Liver (tissue), 3 donors: ENCODE measurements around the gene CLEC4E.

Experiments used
- CTCF ChIP-seq: fragments of 150-350 bp; IDR thresholded peaks from 2 replicates; pipeline ENCODE4 v1.5.1; 2017; ENCODE audit warnings: improper control_type of control experiment, low read depth, low read length; ENCODE audit not compliant: missing input control
- EGR1 ChIP-seq, 2 donors: IDR thresholded peaks; 2 replicates each; pipeline ENCODE4 v1.6.1; 2016 to 2018; ENCODE audit warnings: antibody characterized with exemption in 2 of 2, low read depth in 2 of 2
- FOXA2 ChIP-seq: IDR thresholded peaks from 2 replicates; pipeline ENCODE4 v1.6.1; 2016; ENCODE audit warnings: antibody characterized with exemption
- MAX ChIP-seq: IDR thresholded peaks from 2 replicates; pipeline ENCODE4 v1.6.1; 2016; ENCODE audit warnings: antibody characterized with exemption
- TAF1 ChIP-seq: conservative IDR thresholded peaks from 2 replicates; pipeline ENCODE4 v1.6.1; 2016; ENCODE audit warnings: antibody characterized with exemption, mild to moderate bottlenecking
- donor health status: healthy.
- donor health status: healthy.

DNA sequence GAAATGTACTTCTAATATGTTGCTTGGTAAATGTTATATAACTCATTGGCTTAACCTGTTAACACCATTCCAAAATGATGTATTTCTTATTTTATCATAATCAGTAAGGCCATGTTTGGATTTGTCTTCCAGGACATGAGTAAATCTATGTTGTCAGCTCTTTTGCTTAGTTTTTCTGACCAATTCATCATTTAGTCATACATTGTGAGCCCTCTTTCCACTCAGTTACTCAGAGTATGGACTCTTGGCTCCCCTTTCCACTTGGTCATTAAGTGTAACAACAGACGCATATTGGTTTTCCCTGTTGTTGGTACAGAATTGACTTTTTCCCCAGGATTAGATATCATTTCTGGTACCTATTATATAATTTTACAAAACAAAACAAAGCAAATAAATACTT lies 36.4 kb downstream of the CLEC4E start:
- no peak for TF ChIP-seq TAF1
- TF ChIP-seq CTCF = no peak
- no peak for TF ChIP-seq EGR1 (IDR thresholded peaks at IDR 0.05; ENCODE audit: low read depth in 2 of 2)
- no peak for TF ChIP-seq FOXA2
- TF ChIP-seq MAX = no peak
